Lower leg skin (tissue), 3 donors: ENCODE results near the gene TMEM132D.

Source experiments
- POLR2A ChIP-seq, 2 donors: fragments of 450-650 bp; IDR thresholded peaks; one replicate each; pipeline ENCODE4 v1.6.1; 2016 to 2017; ENCODE audit warnings: antibody characterized with exemption in 2 of 2, mild to moderate bottlenecking in 1 of 2, moderate library complexity in 1 of 2
- TF ChIP-seq, protein P1 (sequence below), 3 donors: fragments of 450-650 bp; IDR thresholded peaks; one replicate each; pipeline ENCODE4 v1.5.1; 2016; ENCODE audit warnings: antibody characterized with exemption in 3 of 3, mild to moderate bottlenecking in 3 of 3, moderate library complexity in 2 of 3

DNA sequence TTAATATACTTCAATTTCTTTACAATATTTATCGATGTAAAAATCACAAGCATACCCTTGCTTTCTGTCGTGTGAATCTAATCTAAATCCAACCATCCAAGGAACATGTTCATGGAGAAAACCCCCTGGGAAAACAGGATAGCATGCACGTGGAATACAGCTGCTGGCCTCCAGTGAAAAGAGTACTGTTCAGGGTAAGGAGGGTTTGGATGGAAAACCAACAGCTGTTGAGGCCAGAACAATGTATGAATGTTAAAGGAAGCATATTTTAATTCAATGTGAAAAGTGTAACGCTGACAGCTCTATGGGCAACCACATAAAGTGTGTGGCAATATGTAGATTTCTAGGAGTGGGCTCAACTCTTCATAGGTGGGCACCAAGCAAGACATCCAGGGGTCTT, 344.0 kb downstream of the TMEM132D start:
- TF ChIP-seq, protein P1, sequence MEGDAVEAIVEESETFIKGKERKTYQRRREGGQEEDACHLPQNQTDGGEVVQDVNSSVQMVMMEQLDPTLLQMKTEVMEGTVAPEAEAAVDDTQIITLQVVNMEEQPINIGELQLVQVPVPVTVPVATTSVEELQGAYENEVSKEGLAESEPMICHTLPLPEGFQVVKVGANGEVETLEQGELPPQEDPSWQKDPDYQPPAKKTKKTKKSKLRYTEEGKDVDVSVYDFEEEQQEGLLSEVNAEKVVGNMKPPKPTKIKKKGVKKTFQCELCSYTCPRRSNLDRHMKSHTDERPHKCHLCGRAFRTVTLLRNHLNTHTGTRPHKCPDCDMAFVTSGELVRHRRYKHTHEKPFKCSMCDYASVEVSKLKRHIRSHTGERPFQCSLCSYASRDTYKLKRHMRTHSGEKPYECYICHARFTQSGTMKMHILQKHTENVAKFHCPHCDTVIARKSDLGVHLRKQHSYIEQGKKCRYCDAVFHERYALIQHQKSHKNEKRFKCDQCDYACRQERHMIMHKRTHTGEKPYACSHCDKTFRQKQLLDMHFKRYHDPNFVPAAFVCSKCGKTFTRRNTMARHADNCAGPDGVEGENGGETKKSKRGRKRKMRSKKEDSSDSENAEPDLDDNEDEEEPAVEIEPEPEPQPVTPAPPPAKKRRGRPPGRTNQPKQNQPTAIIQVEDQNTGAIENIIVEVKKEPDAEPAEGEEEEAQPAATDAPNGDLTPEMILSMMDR (IDR thresholded peaks at IDR 0.05), result no peak
- no peak for TF ChIP-seq POLR2A (IDR thresholded peaks at IDR 0.05)
